ENCODE data around the gene STX1B.

Gene STX1B

DNA sequence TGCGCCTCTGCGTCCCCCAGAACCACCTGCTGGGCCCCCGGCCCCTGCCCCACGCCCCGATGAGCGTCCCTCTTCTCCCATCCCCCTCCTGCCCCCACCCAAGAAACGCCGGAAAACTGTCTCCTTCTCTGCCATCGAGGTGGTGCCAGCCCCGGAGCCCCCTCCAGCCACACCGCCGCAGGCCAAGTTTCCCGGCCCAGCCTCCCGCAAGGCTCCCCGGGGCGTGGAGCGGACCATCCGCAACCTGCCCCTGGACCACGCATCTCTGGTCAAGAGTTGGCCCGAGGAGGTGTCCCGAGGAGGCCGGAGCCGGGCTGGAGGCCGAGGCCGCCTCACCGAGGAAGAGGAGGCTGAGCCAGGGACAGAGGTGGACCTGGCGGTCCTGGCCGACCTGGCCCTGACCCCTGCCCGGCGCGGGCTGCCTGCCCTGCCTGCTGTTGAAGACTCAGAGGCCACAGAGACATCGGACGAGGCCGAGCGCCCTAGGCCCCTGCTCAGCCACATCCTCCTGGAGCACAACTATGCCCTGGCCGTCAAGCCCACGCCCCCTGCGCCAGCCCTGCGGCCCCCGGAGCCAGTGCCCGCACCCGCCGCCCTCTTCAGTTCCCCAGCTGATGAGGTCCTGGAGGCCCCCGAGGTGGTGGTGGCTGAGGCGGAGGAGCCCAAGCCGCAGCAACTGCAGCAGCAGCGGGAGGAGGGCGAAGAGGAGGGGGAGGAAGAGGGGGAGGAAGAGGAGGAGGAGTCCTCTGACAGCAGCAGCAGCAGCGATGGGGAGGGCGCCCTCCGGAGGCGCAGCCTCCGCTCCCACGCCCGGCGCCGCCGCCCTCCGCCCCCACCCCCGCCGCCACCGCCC, 31.0 kb downstream of the STX1B start:
- DNase-seq (ENCODE audit: low read depth) = no peak

- no peak for DNase-seq (ENCODE audit: low read depth)
Observed at GRCh38 chr16:30977502-30977901, 32.9 kb downstream of the STX1B start.

DNA sequence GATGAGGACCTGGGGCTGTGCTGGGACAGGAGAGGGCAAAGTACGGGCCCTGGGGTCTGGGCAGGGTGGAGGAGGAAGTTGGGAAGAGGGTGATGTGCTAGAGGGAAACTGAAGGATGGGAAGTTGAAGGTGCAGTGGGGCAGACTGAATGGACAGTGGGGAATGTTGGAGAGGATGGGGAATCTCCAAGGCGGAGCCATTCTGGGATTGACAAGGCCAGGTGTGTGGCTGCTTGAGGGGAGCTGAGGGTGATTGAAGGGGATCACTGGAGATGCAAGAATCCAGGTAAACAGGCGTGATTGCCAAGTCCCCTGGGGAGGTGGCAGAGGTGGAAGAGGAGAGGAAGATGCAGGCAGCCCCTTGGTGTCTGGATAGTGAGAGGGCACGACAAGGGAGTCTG, 34.0 kb downstream of the STX1B start:
- DNase-seq (ENCODE audit: low read depth) = no peak

DNA sequence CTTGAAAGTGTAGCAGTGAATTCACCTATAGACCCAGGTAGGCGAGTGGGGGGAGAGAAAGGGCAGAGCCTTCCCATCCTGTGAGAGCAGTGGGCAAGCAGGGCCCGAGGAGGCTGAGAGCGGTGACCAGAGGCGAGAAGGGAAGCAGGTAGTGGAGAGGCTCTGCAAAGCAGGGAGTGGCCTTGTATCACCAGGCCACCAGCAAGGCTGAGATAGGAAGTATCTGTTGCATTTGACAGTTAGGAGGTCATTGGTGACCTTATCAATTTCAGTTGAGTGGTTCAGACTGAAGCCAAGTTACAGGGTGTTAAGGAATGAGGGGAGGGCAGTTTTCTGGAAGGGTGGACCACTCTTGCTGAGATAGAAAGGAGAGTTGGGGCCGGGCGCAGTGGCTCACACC, 36.1 kb downstream of the STX1B start:
- no peak for DNase-seq (ENCODE audit: low read depth)

DNA sequence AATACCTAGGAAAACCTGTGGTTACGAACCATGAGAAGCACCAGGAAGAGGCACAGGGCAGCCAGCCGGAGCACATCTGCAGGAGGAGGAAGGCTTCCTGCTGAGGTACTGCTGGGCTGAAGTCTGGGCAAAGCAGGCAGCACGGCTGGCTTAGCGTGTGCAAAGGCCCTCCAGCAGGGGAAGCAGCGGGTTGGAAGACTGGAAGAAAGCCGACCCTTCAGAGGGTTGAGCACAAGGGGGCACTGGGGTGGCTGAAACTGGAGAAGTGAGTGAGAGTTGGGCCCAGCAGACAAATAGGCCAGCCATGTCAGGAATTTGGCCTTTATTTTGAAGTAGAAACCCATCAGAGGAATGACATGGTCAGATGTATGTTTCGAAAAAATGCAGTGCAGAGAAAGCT, 37.6 kb downstream of the STX1B start:
- DNase-seq (ENCODE audit: low read depth) = no peak

DNA sequence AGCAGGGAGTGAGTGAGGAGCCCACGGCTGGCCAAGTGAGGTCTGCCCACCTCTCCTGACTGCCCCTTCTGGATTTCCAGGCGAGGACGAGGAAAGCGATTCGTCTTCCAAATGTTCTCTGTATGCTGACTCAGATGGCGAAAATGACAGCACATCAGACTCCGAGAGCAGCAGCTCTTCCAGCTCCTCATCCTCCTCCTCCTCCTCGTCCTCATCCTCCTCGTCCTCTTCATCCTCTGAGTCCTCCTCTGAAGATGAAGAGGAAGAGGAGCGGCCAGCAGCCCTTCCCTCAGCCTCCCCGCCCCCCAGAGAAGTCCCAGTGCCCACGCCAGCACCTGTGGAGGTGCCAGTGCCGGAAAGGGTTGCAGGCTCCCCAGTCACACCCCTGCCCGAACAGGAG, 39.1 kb downstream of the STX1B start:
- no peak for DNase-seq (ENCODE audit: low read depth)

DNA sequence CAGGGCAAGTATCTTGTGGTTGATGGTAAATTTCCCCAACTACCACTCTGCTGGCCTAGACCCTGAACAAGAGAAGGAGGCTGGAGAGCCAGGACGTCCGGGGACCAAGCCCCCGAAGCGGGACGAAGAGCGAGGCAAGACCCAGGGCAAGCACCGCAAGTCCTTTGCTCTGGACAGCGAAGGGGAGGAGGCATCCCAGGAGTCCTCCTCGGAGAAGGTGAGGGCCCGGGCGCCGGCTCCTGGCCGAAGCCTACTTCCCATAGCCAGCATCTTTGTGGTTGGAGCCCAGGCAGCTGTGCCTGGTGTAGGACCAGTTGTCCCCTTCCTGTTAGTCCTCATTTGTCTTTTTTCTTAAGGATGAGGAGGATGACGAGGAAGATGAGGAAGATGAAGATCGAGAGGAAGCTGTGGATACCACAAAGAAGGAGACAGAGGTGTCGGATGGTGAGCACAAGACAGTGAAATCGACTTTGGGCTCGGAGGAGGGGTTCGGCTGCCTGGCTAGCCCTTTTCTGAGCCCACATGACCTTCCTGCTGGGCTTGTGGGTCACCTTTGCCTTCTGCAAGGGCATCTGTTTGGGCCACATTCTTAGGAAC, 41.1 kb downstream of the STX1B start:
- DNase-seq (ENCODE audit: low read depth) = no peak

DNA sequence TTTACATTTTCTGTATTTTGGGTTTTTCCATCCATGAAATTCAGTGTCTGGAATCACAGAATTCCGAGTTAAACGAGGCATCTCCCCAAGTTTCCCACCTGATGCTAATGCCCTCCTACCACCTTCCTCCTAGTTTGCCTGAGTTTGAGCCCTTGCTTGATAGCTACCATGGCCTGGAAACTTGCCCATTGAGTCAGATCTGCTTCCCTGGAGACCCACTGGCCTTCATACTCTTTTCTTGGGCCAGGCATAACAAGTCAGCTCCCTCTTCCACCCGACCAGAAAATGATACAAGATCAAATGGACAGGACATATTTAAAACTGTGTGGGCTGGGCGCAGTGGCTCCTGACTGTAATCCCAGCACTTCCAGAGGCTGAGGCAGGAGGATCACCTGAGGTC, 42.6 kb downstream of the STX1B start:
- DNase-seq (ENCODE audit: low read depth) = no peak

DNA sequence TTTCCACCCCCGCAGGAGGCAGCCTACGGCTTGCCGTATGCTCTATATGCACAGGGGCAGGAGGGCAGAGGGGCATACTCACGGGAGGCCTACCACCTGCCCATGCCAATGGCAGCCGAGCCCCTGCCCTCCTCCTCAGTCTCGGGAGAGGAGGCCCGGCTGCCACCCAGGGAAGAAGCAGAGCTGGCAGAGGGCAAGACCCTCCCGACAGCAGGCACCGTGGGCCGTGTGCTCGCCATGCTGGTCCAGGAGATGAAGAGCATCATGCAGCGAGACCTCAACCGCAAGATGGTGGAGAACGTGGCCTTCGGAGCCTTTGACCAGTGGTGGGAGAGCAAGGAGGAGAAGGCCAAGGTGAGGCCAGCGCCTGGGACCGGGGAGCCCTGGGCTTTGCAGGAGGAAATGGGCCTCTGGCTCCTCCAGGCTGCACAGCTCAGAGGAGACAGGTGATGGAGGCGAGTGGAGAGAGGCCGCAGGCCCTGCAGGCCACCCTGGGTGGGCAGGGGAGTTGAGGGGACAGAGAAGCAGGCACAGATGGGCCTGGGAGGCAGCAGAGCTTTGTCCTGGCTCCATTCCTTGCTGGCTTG, 44.3 kb downstream of the STX1B start:
- no peak for DNase-seq (ENCODE audit: low read depth)

- no peak for DNase-seq (ENCODE audit: low read depth)
Observed at GRCh38 chr16:30965436-30965835, 45.0 kb downstream of the STX1B start.

- no peak for DNase-seq (ENCODE audit: low read depth)
Observed at GRCh38 chr16:30964574-30965226, 45.7 kb downstream of the STX1B start.

GRCh38 chr16:30963925-30964511, 46.4 kb downstream of the STX1B start:
- no peak for DNase-seq (ENCODE audit: low read depth)

DNA sequence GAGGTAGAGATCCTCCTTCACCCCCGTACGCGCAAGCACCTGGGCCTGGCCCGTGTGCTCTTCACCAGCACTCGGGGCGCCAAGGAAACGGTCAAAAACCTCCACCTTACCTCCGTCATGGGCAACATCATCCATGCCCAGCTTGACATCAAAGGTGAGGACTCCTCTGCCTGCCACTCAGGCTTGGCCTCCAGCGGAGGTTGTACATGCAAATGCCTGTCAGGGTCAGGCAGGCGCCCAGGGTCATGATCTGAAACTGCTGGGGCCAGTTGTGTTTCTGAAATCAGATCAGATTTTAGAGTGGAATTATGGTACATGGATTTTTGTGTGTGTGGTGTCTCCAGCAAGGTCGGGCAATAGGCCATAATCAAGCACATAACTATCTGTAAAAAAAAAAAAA, 49.1 kb downstream of the STX1B start:
- DNase-seq (ENCODE audit: low read depth) = no peak

DNA sequence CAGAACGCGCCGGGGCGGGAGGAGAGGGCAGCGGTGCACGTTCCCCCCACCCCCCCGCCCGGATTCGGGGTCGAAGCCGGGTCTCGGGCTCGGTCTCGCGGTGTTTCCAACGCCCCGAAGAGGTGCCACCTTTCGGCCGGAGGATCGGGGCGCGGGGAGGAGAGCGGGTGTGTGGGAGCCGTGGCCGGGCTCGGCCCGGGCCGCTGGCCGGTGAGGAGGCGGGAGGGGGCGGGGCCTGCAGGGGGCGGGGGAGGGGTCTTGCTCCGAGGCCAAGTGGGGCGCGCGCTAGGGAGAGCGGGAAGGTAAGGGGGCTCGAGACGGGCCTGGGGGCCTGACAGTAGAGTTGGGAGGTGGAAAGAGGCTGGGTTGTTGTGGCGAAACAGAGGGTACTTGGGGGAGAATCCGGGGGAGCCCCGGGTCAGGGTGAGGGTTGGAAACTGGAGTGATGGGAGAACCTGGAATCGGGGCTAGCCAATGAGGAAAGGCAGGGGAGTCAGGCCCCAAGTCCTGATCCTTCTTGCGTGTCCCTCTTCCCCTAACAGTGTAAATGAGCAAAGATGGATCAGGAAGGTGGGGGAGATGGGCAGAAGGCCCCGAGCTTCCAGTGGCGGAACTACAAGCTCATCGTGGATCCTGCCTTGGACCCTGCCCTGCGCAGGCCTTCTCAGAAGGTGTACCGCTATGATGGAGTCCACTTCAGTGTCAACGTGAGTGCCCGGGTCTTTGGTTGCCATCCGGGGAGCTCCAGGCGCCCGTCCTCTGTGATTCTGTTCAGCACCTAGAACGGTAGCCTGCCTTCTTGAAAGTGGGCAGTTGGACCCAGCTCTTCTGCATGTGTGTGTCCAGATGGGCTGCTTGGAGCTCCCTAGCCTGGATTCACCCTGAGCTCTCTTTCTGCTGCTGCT, 52.0 kb downstream of the STX1B start:
- no peak for DNase-seq (ENCODE audit: low read depth)

GRCh38 chr16:30957456-30958174, 52.8 kb downstream of the STX1B start, which contains the start of gene SETD1A:
Gene SETD1A, plus strand, starts transcription at chr16:30957754. Its CDS starts 978 bp downstream, at chr16:30958732.
- DNase-seq (ENCODE audit: low read depth) = peak; percentile 95

- DNase-seq (ENCODE audit: low read depth) = peak; percentile 79
Observed at GRCh38 chr16:30956601-30957455, 53.6 kb downstream of the STX1B start.

- DNase-seq (ENCODE audit: low read depth) = no peak
Observed at GRCh38 chr16:30954993-30955392, 55.4 kb downstream of the STX1B start.

GRCh38 chr16:30953511-30954124, 56.8 kb downstream of the STX1B start:
- DNase-seq (ENCODE audit: low read depth) = peak; percentile 19

DNA sequence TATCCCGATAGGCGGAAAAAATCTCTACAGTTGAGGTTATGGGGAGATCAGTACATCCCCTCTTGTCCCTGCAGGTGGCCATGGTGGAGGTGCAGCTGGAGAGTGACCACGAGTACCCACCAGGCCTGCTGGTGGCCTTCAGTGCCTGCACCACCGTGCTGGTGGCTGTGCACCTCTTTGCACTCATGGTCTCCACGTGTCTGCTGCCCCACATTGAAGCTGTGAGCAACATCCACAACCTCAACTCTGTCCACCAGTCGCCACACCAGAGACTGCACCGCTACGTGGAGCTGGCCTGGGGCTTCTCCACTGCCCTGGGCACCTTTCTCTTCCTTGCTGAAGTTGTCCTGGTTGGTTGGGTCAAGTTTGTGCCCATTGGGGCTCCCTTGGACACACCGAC, 57.3 kb downstream of the STX1B start:
- DNase-seq (ENCODE audit: low read depth) = no peak
